HG03135 (cell line): Measurements from ENCODE around the gene ARHGEF17.

Experiments used
- ATAC-seq: cut with Tn5 transposase; IDR thresholded peaks from one replicate; pipeline ENCODE4 v1.9.1; 2021; ENCODE audit warnings: mild to moderate bottlenecking, moderate library complexity; ENCODE audit not compliant: unreplicated experiment

ARHGEF17 gene

DNA sequence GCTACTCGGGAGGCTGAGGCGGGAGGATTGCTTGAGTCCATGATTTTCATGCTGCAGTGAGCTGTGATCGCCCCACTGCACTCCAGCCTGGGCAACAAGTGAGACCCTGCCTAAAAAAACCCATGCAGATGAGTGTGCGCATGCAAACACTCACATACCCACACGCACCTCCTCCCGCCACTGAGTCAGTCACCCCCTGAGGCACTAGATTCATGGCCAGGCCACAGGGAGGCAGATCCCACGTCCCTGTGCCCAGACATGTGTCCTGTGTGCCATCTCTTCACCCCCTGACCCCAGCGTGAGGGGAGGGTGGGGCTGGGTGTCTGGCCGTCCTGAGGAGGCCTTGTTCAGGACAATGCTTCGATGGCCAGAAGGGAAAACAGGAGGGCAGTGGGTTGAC, 83.6 kb downstream of the ARHGEF17 start:
- ATAC-seq, result no peak

GRCh38 chr11:73392108-73393010, 84.3 kb downstream of the ARHGEF17 start:
- ATAC-seq, result no peak

- ATAC-seq, result no peak
Observed at GRCh38 chr11:73393011-73393380, 84.9 kb downstream of the ARHGEF17 start.

DNA sequence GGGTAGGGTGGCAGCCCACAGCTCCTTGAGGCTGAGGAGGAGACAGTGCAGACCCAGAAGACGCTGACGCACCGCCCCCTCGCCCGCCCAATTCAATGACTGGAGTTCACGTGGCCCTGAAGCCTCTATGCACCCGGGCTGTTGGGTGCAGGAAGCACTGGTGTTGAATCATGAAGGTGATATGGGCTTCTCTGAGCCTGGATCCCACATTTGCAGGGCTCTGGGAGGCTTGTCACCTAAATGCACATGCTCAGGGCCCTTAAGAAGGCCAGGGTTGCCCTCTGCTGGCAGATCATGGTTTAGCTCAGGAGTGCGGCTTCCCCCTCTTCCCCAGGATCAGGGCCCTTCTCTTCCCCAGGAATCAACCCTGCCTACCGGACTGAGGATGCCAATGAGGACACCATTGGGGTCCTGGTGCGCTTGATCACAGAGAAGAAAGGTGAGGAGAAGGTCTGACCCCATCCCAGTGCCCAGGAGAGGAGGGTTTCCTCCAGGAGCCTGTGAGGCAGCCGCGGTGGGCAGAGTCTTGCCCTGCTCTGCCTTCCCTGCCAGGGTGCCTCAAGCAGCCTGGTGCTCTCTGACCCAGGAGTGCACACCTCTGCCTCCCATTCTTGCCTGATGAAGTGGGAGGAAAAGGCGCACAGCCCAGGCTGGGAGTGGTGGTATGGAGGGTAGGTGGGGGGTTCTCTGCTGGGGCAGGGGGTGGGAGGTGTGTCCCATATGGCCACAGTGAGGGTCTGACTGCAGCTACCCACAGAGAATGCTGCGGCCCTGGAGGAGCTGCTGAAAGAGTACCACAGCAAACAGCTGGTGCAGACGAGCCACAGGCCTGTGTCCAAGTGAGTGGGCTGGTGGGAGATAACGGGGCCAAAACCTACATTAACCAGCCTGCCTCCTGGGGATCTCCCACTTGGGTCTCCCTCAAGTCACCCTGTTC, 85.7 kb downstream of the ARHGEF17 start:
- ATAC-seq, result no peak

DNA sequence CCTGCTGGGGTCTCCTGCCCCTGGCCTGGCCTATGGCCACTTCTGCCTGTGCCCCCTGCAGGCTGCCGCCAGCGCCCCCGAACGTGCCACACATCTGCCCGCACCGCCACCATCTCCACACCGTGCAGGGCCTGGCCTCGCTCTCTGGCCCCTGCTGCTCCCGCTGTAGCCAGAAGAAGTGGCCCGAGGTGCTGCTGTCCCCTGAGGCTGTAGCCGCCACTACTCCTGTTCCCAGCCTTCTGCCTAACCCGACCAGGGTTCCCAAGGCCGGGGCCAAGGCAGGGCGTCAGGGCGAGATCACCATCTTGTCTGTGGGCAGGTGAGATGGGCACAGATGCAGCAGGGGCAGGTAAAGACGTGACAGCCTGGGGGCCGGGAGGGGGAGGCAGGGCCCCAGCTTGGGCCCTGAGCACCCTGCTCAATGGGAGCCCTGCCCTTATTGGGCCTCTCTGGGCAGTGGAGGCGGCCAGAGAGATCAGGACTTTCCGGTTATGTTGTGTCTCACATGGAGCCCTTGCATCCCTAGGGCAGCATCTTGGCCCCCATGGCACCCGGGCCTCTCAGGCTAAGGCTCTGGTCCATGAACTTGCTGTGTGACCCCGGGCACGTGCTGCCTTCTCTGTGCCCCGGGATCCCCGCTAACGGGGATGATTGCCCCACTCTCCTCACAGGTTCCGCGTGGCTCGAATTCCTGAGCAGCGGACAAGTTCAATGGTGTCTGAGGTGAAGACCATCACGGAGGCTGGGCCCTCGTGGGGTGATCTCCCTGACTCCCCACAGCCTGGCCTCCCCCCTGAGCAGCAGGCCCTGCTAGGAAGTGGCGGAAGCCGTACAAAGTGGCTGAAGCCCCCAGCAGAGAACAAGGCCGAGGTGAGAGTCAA, 86.6 kb downstream of the ARHGEF17 start:
- no peak for ATAC-seq

DNA sequence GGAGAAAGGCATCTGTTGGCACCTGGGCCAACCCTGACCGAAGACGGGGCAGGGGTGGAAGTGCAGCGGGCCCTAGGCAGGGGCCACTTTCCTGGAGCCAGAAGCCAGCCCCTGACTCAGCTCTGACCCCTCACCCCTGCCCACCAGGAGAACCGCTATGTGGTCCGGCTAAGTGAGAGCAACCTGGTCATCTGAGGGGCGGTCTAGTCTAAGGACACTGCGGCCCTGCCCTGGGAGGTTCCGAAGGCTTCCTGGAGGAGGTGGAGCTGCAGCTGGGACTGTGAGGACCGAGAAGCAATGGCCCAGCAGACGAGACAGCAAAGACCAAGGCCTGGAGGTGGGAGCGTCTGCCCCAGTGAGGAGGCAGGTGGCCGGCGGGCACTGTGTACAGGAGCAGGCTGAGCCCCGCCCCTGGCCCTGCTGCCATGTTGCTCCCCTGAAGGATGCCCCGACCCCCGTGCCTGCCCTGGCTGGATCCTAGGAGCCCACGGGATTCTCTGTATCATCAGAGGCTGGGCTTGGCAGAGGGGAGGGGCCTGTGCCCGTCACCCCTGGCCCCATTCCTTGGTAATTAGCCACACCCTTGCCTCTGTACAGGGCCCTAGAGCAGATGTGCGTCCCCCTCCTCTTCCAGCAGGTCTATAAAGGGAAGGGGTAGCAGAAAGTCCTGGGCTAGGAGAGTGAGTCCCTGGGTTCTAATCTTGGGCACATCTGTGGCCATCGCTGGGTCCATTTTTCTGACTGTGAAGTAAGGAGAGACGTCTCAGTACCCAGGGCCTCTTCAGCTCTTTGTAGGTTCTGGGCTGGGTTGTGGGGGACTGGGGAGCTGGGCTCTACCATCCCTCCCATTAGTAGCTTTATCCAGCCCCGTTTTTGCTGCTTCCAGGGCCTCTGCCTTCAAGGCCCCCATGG, 87.5 kb downstream of the ARHGEF17 start:
- ATAC-seq, result no peak

DNA sequence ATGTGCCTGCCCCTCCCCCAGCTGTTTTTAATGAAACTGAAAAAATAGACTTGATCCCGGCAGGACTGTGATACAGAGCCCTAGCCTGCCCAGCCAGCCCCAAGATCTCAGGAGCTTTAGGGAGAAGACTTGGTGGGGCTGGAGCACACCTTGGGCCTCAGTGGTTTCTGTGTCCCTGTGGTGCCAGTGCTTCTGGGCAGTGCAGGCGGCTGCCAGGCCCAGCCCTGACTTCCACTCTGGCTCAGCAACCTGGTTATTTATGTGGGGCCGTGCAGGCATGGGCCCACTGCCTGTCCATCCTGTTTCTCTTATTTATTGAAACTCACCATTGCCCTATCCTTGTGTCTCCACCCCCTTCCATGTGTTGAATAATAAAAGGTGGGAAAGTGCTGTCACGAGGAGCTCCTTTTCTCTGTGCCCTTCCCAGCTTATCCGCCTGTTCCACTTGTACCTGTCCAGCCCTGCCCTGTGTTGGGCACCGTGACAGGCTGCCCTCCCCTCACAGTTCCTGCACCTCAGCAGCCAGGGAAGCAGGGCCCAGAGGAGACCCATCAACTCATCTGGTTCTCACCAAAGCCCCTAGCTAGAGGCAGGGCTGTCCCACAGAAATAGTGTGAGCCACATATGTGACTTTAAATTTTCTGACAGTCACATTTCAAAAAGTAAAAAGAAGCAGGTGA, 88.3 kb downstream of the ARHGEF17 start:
- ATAC-seq, result no peak

DNA sequence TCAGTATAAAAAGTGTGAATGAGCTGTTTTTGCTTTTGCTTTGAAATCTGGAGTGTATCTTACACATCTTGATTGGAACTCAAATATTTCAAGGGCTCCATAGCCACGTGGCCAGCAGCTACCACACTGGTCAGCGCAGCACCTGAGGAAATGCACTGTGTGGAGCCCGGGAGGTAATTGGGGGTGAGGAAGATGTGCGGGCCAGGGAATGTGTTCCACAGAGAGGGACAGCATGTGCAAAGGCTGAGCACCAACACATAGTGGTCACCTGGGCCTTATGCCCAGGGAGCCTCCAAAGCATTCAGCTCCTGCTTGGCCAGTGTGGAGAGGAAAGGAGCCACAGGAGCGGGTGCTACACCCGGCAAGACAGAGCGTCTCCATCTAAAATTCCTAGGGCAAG, 88.9 kb downstream of the ARHGEF17 start:
- ATAC-seq, result no peak

DNA sequence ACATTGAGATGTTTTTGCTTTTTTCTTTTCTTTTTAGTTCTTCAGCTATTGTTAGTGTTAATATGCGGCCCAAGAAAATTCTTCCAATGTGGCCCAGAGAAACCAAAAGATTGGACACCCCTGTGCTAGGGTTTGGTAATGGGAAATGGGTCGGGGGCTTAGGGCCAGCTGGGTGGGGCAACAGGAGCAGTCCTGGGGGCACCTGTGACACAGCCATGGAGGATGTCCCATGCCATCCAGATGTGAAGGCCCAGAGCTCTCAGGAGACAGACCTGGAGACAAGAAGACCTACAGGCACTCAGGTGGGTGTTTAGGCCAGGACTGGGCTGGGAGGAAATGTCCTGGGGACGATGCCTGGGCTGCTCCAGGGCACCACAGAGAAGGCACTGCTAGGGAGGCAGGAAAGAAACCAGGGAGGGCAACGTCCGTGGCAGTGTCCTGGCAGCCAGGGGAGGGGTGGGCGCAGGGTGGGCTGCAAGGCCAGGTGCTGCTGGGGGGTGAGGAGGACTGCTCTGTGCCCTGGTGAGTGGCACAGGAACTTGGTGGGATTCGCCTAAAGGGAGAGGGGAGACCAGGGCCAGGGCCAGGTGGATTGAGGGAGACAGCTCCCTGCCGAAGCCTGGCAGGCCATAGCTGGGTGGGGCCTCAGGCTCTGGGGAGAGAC, 89.5 kb downstream of the ARHGEF17 start:
- ATAC-seq, result no peak

- ATAC-seq, result no peak
Observed at GRCh38 chr11:73398132-73398526, 90.1 kb downstream of the ARHGEF17 start.

DNA sequence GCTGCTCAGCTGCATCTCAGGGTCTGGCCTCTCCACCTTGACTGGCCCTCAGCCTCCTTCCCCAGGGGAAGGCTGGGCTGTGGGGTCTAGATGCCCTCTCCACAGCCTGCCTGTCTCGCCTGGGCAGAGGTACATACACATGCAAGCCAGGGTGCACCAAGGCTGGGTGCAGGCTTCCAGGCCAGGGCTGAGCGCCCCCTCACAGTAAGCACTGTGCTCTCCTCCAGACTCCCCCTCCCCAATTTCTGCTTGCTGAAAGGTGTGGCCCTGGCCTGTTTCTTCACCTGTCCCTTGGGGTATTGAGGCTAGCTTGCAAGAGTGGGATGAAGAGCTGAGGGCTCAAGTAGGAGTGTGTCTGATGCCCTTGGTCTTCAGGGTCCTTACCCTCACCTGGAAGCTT, 90.6 kb downstream of the ARHGEF17 start:
- ATAC-seq, result no peak

- ATAC-seq, result no peak
Observed at GRCh38 chr11:73399159-73399590, 91.1 kb downstream of the ARHGEF17 start.

DNA sequence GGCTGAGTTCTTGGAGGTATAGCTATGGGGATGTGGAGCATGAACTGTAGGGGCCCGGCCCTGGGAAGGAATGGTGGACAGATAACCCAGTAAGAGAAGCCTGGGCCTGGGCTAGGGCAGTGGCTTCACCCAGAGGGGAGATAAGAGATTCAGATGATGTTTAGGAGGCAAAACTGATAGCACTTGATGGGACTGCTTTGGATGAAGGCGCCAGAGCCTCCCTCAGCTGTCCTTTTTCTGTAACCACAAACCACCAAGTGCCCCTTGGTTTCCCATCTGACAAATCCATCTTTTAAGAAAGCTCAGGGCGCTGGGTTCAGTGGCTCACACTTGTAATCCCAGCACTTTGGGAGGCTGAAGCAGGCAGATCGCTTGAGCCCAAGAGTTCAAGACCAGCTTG, 91.6 kb downstream of the ARHGEF17 start:
- no peak for ATAC-seq

DNA sequence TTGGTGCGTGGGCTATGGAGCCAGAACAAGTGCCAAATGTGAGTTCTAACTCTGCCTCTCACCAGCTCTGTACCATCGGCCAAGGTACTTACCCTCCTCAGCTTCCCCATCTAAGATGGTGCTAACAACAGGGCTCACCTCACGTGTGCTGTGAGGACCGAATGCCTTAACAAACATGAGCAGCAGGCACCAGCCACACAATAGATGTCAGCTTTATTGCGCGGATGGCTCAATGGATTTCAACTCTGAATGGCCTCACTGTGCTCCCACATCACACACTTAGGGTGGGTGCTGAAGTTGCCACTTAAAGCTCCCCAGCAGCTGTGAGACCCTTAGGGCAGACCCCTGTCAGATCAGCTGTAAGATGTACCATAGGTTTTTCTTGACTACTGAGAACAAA, 92.2 kb downstream of the ARHGEF17 start:
- no peak for ATAC-seq

GRCh38 chr11:73401217-73401923, 93.3 kb downstream of the ARHGEF17 start:
- ATAC-seq, result no peak

DNA sequence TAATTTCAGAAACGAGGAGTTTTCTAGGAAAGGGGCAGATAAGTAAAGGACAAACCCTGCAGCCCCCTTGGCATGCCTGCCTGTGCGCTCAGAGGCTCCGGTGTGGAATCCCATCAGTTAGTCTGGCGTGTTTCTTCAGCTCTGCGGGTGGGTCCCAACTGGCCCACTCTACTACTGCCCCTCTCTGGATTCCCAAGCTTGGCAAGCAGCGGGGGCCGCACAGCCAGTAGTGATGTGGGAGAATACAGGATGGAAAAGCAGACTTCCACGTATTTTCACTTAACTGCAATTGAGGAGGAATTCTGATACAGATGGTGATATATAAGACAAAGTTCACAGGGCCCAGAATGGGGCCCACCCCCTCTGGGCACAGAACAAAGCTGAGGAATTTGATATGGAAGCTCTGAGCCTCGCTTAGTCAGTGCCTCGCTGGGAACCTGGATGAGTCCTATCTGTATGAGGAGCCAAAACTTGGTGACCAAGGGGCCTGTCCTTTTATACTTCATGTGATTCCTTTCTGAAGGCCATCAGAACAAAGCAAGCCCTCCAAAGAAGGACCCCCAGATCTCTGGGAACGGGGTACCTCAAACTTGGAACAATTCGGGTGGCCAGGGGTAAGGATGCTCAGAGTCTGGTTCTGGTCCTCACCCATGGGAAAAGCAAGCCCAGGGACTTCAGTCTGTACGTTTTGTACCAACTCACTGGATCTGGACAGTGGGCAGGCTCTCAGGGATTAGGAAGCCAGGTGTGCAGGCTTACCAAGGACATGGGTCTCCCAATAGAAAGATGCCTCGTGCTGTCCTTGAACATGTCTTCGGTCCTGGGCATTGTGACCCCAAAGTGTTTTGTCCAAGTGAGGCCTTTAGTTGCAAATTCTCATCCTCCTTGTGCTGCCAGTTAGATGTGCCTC, 94.1 kb downstream of the ARHGEF17 start:
- ATAC-seq, result no peak

GRCh38 chr11:73402834-73403185, 94.7 kb downstream of the ARHGEF17 start:
- no peak for ATAC-seq
